ENCODE data around the gene KRTAP9-2.
"Not testable (repeated sequence)": the region's sequence is repeated elsewhere in the genome, so short reads cannot be mapped to it uniquely, and the experiment has no call there.

Gene KRTAP9-2, protein sequence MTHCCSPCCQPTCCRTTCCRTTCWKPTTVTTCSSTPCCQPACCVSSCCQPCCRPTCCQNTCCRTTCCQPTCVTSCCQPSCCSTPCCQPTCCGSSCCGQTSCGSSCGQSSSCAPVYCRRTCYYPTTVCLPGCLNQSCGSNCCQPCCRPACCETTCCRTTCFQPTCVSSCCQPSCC

DNA sequence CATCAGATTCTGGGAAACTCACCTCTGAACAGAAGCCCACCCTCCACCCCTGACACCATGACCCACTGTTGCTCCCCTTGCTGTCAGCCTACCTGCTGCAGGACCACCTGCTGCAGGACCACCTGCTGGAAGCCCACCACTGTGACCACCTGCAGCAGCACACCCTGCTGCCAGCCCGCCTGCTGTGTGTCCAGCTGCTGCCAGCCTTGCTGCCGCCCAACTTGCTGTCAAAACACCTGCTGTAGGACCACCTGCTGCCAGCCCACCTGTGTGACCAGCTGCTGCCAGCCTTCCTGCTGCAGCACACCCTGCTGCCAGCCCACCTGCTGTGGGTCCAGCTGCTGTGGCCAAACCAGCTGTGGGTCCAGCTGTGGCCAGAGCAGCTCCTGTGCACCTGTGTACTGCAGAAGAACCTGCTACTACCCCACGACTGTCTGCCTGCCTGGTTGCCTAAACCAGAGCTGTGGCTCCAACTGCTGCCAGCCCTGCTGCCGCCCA lies at the start of gene KRTAP9-2:
TSS of gene KRTAP9-2 (plus strand) at position 51 of the 498 bp plus-strand sequence. CDS start at position 58, 7 bp downstream.
- DNase-seq (ENCODE audit: low read depth in 2 of 2) = not testable (repeated sequence)

- no peak for DNase-seq (ENCODE audit: low read depth in 2 of 2)
Observed at GRCh38 chr17:41176744-41177387, 49.6 kb upstream of the KRTAP9-2 start.

- DNase-seq (ENCODE audit: low read depth in 2 of 2) = no peak
Observed at GRCh38 chr17:41177727-41178271, 48.6 kb upstream of the KRTAP9-2 start, which contains the start of gene KRTAP4-2. Gene KRTAP4-2, minus strand, starts transcription at chr17:41178221. Its CDS starts 57 bp downstream, at chr17:41178164.

DNA sequence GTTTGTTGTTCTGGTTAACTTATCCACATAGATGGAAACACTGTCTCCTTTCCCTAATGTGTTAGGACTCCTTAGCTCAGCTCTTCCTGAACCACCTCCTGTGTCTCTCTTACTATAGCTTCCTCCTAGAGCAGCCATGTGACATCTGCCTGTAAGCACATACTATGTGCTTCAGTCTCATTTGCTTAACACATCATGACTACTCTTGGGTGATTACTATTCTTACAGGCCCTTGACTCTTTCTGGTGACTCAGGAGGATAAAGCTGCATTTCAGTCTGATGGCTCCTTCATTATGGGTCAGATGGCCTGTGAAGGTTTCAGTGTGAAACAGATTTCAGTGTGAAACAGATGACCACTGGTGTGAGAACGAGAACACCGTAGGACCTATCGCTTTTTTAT lies 48.1 kb upstream of the KRTAP9-2 start:
- no peak for DNase-seq (ENCODE audit: low read depth in 2 of 2)

- DNase-seq (ENCODE audit: low read depth in 2 of 2) = no peak
Observed at GRCh38 chr17:41178843-41179616, 47.4 kb upstream of the KRTAP9-2 start.

- DNase-seq (ENCODE audit: low read depth in 2 of 2) = no peak
Observed at GRCh38 chr17:41184480-41184961, 41.9 kb upstream of the KRTAP9-2 start, which contains the start of gene KRTAP4-1. Gene KRTAP4-1, minus strand, starts transcription at chr17:41184911. Its CDS starts 57 bp downstream, at chr17:41184854.

GRCh38 chr17:41185001-41185400 lies 41.4 kb upstream of the KRTAP9-2 start:
- DNase-seq (ENCODE audit: low read depth in 2 of 2) = no peak

DNA sequence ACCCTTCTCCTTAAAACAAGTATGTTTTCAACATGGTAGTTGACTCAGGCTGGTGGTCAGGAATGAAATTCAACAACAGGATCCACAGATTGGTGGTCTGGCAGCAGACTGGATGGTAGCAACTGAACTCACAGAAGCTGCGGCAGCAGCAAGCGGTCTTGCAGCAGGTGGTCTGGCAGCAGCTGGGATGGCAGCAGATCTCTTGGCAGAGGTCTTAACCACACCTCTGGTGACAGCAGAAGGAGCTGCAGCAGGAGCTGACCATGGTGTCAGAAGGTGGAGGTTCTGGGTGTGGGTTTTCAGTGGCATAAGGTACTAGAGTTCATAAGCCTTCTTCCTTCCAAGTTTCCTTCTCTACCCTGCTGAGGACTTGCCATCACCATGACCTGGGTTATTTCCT lies 39.6 kb upstream of the KRTAP9-2 start:
- no peak for DNase-seq (ENCODE audit: low read depth in 2 of 2)

DNA sequence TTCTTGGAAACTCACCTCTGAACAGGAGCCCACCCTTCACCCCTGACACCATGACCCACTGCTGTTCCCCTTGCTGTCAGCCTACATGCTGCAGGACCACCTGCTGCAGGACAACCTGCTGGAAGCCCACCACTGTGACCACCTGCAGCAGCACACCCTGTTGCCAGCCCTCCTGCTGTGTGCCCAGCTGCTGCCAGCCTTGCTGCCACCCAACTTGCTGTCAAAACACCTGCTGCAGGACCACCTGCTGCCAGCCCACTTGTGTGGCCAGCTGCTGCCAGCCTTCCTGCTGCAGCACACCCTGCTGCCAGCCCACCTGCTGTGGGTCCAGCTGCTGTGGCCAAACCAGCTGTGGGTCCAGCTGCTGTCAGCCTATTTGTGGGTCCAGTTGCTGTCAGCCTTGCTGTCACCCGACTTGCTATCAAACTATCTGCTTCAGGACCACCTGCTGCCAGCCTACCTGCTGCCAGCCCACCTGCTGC lies 36.6 kb upstream of the KRTAP9-2 start, which contains the start of gene KRTAP9-1:
TSS of gene KRTAP9-1 (plus strand) at position 51 of the 482 bp plus-strand sequence. CDS start at position 51, 0 bp downstream.
- not testable (repeated sequence) for DNase-seq (ENCODE audit: low read depth in 2 of 2)

- DNase-seq (ENCODE audit: low read depth in 2 of 2) = no peak
Observed at GRCh38 chr17:41190328-41190727, 36.1 kb upstream of the KRTAP9-2 start.

DNA sequence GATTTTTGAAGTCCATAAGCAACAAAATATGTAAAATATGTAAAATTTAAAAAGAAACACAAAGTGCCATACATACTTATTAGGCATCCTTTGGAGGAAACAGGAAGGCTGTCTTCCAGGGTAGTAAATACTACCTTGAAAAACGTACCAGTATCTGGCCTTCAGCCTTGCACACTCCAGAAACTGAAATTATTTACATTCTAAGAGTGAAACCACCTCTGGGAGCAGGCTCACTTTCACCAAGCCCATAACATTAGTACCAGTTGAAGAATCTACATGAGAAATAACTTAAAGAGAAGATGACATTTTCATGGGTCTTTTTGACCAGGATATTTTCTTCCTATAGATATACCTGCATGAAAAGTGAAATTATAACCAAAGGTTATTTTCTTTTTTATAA lies 30.4 kb upstream of the KRTAP9-2 start:
- DNase-seq (ENCODE audit: low read depth in 2 of 2) = no peak

DNA sequence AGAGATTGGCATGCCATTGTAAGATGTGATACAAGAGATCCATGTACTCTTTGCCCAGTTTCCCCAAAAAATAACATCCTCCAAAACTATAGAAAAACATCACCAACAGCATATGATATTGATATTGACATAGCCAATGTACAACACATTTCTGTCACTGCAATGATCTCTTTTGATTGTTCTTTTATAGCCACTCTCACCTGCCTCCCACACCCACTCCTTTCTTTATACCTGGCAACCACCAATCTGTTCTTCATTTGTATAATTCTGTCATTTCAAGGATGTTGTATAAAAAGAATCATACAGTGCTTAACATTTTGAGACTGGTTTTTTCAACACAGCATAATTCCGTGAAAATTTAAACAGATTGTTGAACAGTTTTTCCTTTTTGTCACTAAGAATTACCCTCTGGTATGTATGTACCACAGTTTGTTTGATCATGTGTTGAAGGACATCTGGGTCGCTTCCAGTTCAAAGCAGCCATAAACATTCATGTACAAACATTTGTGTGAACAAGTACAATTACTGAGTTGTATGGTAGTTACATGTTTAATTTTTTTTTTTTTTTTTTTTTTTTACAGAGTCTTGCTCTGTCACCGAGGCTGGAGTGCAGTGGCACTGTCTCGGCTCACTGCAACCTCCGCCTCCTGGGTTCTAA lies 26.9 kb upstream of the KRTAP9-2 start:
- no peak for DNase-seq (ENCODE audit: low read depth in 2 of 2)

DNA sequence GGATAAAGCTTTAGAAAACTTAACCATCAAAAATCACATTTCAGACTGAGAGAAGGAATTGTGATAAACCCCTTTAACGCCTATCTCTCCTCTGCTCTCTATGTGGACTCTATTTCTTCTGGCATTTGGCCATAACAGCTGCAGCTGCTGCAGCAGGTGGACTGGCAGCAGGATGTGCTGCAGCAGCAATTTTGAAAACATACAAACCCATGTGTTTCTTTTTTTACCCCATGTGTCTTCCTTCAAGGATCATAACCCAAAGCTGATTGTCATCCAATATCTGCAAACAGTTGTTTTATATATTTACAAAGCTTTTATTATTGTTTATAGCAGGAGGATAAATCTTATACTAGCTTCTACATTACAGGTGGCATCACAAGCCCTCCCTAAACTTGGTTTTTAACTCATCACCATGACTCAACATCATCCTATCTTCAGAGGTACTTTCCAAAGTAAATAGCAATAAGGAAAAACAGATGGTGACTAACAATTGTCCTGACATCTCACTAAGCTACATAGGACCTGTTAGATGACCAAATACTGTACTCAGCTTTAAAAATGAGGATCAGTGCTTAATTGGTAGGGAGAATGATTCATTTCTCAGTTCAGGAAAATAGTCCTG lies 14.5 kb upstream of the KRTAP9-2 start:
- no peak for DNase-seq (ENCODE audit: low read depth in 2 of 2)

DNA sequence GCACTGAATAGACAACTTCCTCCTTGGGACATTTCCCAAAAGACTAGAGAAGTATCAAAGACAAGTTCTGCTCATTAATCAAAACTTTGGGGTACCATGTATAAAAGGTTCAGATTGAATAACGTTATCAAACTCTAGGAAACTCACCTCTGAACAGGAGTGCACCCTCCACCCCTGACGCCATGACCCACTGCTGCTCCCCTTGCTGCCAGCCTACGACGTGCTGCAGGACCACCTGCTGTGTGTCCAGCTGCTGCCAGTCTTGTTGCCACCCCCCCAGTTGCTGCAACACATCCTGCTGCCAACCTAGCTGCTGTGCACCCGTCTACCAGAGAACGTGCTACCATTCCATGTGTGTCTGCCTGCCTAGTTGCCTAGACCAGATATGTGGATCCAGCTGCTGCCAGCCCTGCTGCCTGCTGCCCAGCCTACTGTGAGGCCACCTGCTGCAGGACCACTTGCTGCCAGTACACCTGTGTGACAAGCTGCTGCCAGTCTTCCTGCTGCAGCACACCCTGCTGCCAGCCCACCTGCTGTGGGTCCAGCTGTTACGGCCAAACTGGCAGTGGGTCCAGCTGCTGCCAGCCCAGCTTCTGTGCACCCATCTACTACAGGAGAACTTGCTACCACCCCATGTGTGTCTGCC lies 13.8 kb upstream of the KRTAP9-2 start:
- no peak for DNase-seq (ENCODE audit: low read depth in 2 of 2)

GRCh38 chr17:41215681-41216080 lies 10.8 kb upstream of the KRTAP9-2 start:
- no peak for DNase-seq (ENCODE audit: low read depth in 2 of 2)

- DNase-seq (ENCODE audit: low read depth in 2 of 2) = no peak
Observed at GRCh38 chr17:41223821-41224220, 2.6 kb upstream of the KRTAP9-2 start.

- no peak for DNase-seq (ENCODE audit: low read depth in 2 of 2)
Observed at GRCh38 chr17:41226051-41226450, 397 bp upstream of the KRTAP9-2 start.

DNA sequence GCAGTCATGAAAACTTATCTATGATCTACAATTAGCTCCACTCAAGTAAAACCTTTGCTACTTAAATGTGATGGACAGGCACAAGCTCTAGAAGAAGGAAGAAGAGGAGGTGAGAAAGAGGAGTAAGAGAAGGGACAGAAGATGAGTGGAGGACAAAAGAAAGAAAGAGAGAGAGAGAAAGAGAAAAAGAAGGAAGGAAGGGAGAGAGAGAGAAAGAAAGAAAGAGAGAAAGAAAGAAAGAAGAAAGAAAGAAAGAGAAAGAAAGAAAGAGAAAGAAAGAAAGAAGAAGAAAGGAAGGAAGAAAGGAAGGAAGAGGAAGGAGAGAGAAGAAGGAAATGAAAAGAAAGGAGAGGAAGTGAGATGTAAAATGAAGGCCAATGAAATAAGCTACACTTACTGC lies 3.6 kb downstream of the KRTAP9-2 start:
- DNase-seq (ENCODE audit: low read depth in 2 of 2) = no peak

DNA sequence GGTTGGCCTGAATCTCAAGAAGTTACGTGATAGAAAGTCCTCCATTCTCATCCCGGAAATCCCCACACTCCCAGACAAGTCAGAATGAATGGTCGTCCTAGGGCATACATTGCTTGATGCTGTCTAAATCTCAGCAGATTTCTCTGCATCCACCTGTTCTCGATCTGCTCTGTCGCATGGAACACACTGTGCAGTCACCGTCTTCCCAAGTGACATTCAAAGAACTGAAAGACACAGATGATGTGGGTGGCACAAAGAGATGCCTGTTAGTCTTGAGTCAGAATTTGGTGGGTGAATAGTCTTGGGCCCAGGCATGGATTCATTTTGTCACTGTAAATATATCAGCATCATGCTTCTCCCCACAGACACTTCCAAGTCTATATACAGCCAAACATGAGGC lies 5.3 kb downstream of the KRTAP9-2 start:
- DNase-seq (ENCODE audit: low read depth in 2 of 2) = no peak
